ENCODE measurements around the gene GLIPR1L1. TPM values are rescaled to one million over a fixed set of nuclear protein-coding genes. Genes with fewer than 3 reads are reported as not detected.

GLIPR1L1 gene, protein sequence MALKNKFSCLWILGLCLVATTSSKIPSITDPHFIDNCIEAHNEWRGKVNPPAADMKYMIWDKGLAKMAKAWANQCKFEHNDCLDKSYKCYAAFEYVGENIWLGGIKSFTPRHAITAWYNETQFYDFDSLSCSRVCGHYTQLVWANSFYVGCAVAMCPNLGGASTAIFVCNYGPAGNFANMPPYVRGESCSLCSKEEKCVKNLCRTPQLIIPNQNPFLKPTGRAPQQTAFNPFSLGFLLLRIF
- not detected in 2 replicates for total RNA-seq

DNA sequence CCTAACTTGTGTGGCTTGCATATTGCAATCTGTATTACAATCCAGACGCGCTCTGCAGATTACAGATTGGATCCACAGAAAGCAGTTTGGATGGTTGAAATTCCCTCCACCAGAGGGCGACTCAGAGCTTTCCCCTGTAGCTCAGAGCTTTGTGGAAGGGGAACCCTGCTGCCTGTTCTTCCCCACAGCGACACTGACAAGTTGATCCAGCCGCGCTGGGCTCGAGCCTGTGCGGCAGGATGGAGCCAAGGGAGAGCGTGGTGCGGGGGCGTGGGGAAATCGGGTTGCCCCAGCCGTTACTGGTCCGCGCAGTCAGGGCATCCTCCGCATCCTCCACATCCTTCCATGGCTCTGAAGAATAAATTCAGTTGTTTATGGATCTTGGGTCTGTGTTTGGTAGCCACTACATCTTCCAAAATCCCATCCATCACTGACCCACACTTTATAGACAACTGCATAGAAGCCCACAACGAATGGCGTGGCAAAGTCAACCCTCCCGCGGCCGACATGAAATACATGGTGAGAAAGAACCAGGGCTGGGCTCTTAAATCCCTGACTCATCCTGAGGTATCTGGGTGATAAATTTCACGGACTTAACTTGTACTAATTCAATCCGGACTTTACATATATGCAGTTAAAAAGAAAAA is at the start of gene GLIPR1L1:
TSS of gene GLIPR1L1 (plus strand) at position 287 of the 647 bp plus-strand sequence. CDS start at position 346, 59 bp downstream.

DNA sequence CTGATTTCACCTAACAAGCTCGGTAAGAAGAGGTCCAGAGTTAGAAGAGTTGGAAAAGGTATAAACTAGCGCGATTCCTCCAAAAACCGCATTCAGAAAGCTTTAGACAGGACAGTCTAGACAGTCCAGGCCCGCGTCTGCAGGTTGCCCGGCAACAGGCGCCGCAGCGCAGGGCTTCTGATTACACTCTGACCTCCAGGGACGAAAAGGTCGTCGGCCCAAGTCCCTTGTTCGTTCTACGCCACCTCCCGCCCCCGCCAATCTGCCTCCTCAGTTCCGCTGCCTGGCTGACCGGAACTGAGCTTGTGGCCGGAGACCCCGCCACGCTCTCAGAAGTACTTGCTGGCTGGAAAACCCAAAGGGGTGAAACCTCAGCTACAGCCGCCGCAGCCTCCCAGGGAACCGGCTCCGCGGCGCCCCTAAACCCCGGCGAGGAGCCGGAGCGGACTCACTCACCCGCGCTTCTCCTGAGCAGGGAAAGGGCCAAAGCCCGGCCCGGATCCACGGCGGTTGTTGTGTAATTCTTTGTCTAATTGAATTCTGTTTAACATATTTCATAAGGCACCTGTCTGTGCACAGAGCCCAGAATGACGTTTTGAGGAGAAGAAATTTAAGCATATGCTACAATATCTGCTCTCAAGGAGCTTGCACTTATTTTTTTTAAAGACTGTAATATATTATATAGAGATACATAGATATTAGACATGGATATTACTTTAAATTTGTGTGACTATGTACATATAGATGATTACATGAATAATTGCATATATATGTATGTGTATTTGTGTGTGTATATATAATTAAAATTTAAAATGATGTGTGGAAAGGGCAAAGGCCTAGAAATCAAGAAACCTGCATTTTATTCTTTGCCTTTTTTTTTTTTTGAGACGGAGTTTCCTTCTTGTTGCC is 4.3 kb upstream of the GLIPR1L1 start, which contains the start of gene CAPS2:
TSS of gene CAPS2 (minus strand) at position 407 of the 909 bp plus-strand sequence. CDS start 3,826 bp downstream, outside the sequence.

DNA sequence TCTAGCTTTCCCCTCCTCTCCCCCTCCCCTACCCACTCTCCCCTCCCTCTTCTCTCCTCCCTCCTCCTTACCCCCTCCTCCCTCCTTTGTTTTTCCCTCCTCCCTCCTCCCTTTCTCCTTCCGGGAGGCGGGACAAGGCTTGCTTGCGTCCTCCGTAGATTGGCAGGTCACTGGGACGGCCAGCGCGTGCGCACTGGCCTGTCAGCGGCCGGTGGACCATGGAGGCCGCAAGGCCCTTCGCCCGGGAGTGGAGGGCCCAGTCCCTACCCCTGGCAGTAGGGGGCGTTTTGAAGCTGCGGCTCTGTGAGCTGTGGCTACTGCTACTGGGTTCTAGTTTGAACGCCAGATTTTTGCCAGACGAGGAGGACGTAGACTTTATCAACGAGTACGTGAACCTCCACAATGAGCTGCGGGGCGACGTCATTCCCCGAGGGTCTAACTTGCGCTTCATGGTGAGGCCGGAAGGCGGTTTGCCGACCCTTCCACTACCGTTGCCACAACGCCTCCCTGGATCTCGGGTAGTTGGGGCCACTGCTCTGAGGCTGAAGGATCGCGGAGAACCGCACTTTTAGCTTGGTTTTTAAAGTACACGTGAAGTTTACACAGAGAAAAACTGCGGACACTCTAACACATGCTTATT is 56.5 kb downstream of the GLIPR1L1 start, which contains the start of gene GLIPR1L2:
TSS of gene GLIPR1L2 (plus strand) at position 191 of the 640 bp plus-strand sequence. CDS start at position 219, 28 bp downstream.

Other genes with a start within 250 kb of the GLIPR1L1 start
- not detected in 2 replicates for gene KCNC2, start 124.8 kb upstream of the GLIPR1L1 start, total RNA-seq
- under 0.01 and 0.57 TPM in 2 replicates for gene CAPS2, start 4.3 kb upstream of the GLIPR1L1 start, total RNA-seq
- 0.33 TPM in 1 of 2 replicates, not detected in the other for gene GLIPR1L2, start 56.4 kb downstream of the GLIPR1L1 start, total RNA-seq
- gene GLIPR1, start 146.1 kb downstream of the GLIPR1L1 start, total RNA-seq: 17.6 and 24.8 TPM in 2 replicates
- gene KRR1, start 176.9 kb downstream of the GLIPR1L1 start, total RNA-seq: 28.1 and 58.1 TPM in 2 replicates